Heart right ventricle (tissue), 16 donors: ENCODE measurements around the gene LYPD6B. TPM values are rescaled to one million over a fixed set of nuclear protein-coding genes. Genes with fewer than 3 reads are reported as not detected.

Source experiments
- ATAC-seq, 8 donors: fragments of 200-7000 bp; cut with Tn5 transposase; one replicate each; pipeline ENCODE4 v1.9.1; 2020; ENCODE audit warnings: mild to moderate bottlenecking in 8 of 8, moderate library complexity in 8 of 8, moderate number of reproducible peaks in 1 of 8
- DNase-seq, 2 donors: peaks; one replicate each; pipeline ENCODE4 v3.0.0-alpha.2; 2020
- H3K27ac ChIP-seq, 10 donors: fragments of 200-600 bp; sonication (generic) in 2 of 10; one replicate each; pipeline versions ENCODE4 v1.5.0 to v1.8.0; 2020 to 2022; ENCODE audit warnings: mild to moderate bottlenecking in 3 of 10
- H3K27me3 ChIP-seq, 7 donors: fragments of 200-600 bp; one replicate each; pipeline ENCODE4 v1.8.0; 2021 to 2022; ENCODE audit warnings: mild to moderate bottlenecking in 2 of 7
- H3K36me3 ChIP-seq, 9 donors: fragments of 200-600 bp; sonication (generic) in 1 of 9; one replicate each; pipeline versions ENCODE4 v1.5.0 to v1.8.0; 2020 to 2022; ENCODE audit warnings: mild to moderate bottlenecking in 2 of 9
- H3K4me1 ChIP-seq, 9 donors: fragments of 200-600 bp; sonication (generic) in 1 of 9; one replicate each; pipeline versions ENCODE4 v1.5.0 to v1.8.0; 2020 to 2022; ENCODE audit warnings: mild to moderate bottlenecking in 4 of 9
- H3K4me3 ChIP-seq, 10 donors: fragments of 200-600 bp; sonication (generic) in 2 of 10; one replicate each; pipeline versions ENCODE4 v1.5.0 to v1.8.0; 2020 to 2022; ENCODE audit warnings: mild to moderate bottlenecking in 7 of 10, moderate library complexity in 2 of 10
- H3K9me3 ChIP-seq, 11 donors: fragments of 200-600 bp in 10 of 11; sonication (generic) in 2 of 11; one replicate each; pipeline versions ENCODE4 v1.5.0 to v1.8.0; 2013 to 2022; ENCODE audit warnings: mild to moderate bottlenecking in 2 of 11, control low read depth in 1 of 11, moderate library complexity in 1 of 11
- WGBS, 2 donors: extraction: QIAGEN DNeasy Blood & Tissue Kit; methylation state at CpG; one replicate each; pipeline ENCODE4 v1.1.7; 2013; ENCODE audit warnings: inconsistent platforms in 1 of 2; 5-methylcytosine and 5-hydroxymethylcytosine counted together
- intact Hi-C, 10 donors: fragments of 100-400 bp; cut with DNase I; formaldehyde crosslinking; loops; one replicate each; pipeline versions ENCODE4 v1.11.1 to v1.14.2; 2022
- polyA plus RNA-seq, 2 donors: library from polyadenylated mRNA; stranded (reverse); fragments of 200-250 nt; gene quantifications; one replicate each; pipeline ENCODE4 v1.2.3, GENCODE V29; 2013
- total RNA-seq, 10 donors: library from RNA; stranded (reverse); fragmentation: NEBNext Ultra II Directional in 3 of 10; extraction: Animal tissue kit (Norgen Biotek cat#: 25700) in 3 of 10; gene quantifications; one replicate each; pipeline versions ENCODE4 v1.2.1 to v1.2.4, GENCODE V29; 2021 to 2023
- TF ChIP-seq, protein P1 (sequence below), 9 donors: fragments of 200-600 bp; sonication (generic) in 2 of 9; IDR thresholded peaks; one replicate each; pipeline versions ENCODE4 v1.5.0 to v1.8.0; 2021 to 2022; ENCODE audit warnings: antibody characterized with exemption in 9 of 9, mild to moderate bottlenecking in 5 of 9, moderate library complexity in 1 of 9
- donor health status: Arrhythmogenic right ventricular cardiomyopathy.
- donor health status: ischemic (EF 13 %, LVEDD 7.1; RV severe dilation, severe dysfunction).
- donor health status: healthy with polysubstance abuse.
- donor health status: DM: no; HTN: yes; CAD: no.
- donor health status: DM: no; HTN: no; CAD: no.
- donor health status: ischemic (EF 25% LVEDD 6.9; RV normal size, moderate dysfunction).
- donor health status: ischemic (EF 25% LVEDD 5.7; RV mildly dilated, moderate dysfunction).
- donor health status: healthy.
- donor health status: DM: yes; HTN: yes; CAD: no.
- donor health status: Ischemic cardiomyopathy.
- donor health status: ischemic (EF 35%, LVEDD 5.7; RV mildly dilated, moderate dysfunction).
- donor health status: nonischemic (EF 11% LVEDD 7.7; RV severe dilation, severe dysfunction).
- donor health status: DM: yes; HTN: yes; CAD: no.
- donor health status: PGD.
- donor health status: ischemic (EF 29% LVEDD 5.4; RV normal size, mild dysfunction).
- donor health status: nonischemic (EF 23%, LVEDD 6.1; RV moderate dilation, normal function).

LYPD6B gene
- total and polyA plus RNA-seq, 12 donors = 0.21 TPM; not detected in 11

DNA sequence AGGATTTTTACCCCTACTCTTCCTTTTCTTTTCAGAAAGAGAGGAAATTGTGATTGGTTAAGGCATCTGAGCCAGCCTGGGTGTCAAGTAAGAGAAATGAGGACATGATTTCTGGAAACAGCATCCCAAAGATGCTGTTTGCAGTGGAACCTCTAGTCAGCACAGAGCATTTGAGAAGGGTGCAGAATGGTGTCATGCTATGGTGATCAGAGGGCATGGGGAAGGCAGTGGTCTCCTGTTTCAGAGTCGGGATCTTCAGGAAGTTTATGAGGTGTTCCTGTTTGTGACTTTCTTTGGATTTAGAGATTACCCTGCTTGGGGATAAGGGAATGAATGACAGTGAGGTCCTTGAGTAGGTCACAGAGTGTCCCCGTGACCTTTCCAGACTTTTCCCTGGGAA, 117.5 kb downstream of the LYPD6B start:
- Histone ChIP-seq H3K4me1 (peaks cover 0 to 22% (median 0%) of the 10 kb centered on the region in 9 donors), H3K27me3 (peaks cover 0 to 5% (median 0%) of the 10 kb centered on the region in 7 donors), H3K4me3 (no peak overlapping the region), H3K9me3 (no peaks in the 10 kb centered on the region), H3K36me3 (no peaks in the 10 kb centered on the region), H3K27ac (no peak overlapping the region)
- TF ChIP-seq, protein P1, sequence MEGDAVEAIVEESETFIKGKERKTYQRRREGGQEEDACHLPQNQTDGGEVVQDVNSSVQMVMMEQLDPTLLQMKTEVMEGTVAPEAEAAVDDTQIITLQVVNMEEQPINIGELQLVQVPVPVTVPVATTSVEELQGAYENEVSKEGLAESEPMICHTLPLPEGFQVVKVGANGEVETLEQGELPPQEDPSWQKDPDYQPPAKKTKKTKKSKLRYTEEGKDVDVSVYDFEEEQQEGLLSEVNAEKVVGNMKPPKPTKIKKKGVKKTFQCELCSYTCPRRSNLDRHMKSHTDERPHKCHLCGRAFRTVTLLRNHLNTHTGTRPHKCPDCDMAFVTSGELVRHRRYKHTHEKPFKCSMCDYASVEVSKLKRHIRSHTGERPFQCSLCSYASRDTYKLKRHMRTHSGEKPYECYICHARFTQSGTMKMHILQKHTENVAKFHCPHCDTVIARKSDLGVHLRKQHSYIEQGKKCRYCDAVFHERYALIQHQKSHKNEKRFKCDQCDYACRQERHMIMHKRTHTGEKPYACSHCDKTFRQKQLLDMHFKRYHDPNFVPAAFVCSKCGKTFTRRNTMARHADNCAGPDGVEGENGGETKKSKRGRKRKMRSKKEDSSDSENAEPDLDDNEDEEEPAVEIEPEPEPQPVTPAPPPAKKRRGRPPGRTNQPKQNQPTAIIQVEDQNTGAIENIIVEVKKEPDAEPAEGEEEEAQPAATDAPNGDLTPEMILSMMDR (IDR thresholded peaks at IDR 0.05) = no peak
- WGBS, 2 donors = 75 to 90% methylated on average over 2 of the region's 2 CpGs
- intact Hi-C loops = no loop called here
- ATAC-seq (no peak), DNase-seq (no peak)

DNA sequence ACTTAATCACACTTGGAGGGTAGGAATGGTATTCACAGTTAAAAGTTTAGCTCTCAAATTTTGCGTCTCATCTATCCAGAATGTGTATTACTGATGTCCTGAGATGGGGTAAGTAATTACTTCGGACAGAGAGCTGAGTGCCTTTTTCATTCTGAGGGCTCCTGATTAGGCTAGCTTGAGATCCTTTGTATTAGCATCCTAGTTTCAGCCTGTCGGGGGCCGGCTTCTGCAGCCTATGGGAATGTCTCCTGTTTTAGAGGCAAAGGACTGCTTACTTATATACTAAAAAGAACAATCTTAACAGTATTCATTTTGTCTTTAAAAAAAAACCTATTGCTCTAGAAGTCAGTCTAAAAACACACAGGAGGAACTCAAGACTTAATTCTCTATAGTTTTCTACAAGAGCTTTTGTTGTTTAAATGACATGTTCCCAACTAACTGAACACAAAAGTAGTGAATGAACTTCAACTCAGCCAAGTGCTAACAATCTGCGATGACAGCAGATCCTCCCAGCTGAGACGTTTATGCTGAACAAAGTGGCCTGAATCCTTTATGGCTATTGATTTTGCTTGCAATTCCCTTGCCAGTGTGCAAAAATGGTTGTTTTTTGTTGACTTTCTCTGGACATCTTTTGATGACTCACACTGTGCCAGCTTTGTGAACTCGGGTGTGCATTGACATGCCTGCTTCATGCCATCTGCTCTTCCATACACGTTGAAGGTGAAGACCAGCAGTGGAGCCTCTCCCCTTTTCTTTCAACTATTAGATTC, 118.7 kb downstream of the LYPD6B start:
- H3K27ac ChIP-seq = no peak overlapping the region
- no peak overlapping the region for H3K4me3 ChIP-seq
- no peaks in the 10 kb centered on the region for H3K9me3 ChIP-seq
- peaks cover 0 to 29% (median 0%) of the 10 kb centered on the region in 9 donors for H3K4me1 ChIP-seq
- 69 to 77% methylated on average over 8 of the region's 8 CpGs for WGBS, 2 donors
- no peak for DNase-seq
- no peaks in the 10 kb centered on the region for H3K36me3 ChIP-seq
- peaks cover 0 to 5% (median 0%) of the 10 kb centered on the region in 7 donors for H3K27me3 ChIP-seq
- intact Hi-C loops = no loop called here
- TF ChIP-seq, protein P1 (IDR thresholded peaks at IDR 0.05) = no peak
- no peak for ATAC-seq

DNA sequence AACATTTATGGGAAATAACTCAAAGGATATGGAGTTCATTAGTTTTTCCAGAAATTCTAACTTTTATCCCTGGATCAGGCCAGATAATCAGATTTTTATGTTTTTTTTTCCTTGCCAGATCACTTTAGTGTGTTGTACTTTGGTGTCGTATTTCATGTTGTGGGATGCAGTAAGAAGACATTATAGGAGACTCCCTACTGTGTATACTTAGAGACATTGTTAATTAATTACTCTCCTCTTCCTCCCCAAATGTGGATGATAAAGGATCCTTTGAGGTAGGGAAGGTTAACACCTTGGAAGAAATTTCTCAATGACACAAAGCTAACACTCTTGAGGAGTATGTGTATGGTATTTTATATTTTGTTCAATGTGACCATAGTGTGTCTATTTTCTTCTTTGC, 120.5 kb downstream of the LYPD6B start:
- WGBS, 2 donors = 89 to 93% methylated on average over 1 of the region's 1 CpG
- Histone ChIP-seq H3K4me3 (no peak overlapping the region), H3K27me3 (peaks cover 0 to 11% (median 0%) of the 10 kb centered on the region in 7 donors), H3K4me1 (peaks cover 0 to 15% (median 0%) of the 10 kb centered on the region in 9 donors), H3K9me3 (no peaks in the 10 kb centered on the region), H3K27ac (no peak overlapping the region), H3K36me3 (no peaks in the 10 kb centered on the region)
- ATAC-seq (no peak), DNase-seq (no peak)
- intact Hi-C loops = no loop called here
- TF ChIP-seq, protein P1 (IDR thresholded peaks at IDR 0.05) = no peak

DNA sequence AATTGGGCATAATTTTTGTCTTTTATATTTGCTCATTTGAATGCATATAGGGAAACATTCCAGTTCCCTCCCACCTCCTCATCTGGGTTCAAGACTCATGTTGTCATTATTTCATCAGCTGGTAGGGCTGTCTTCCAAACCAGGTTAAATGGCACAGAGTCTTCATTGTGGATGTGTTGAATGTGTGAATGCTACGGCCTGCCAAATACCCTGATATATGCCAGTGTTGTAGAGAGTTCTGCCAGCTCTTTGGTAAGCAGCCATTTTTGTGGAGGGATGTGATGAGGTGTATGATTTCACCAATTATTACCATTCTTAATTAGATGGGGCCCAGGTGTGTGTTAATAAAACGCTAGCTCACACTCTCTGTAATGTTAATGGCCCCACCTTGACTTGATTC, 121.7 kb downstream of the LYPD6B start:
- Histone ChIP-seq H3K9me3 (no peaks in the 10 kb centered on the region), H3K36me3 (no peaks in the 10 kb centered on the region), H3K4me3 (no peak overlapping the region), H3K27me3 (peaks cover 0 to 11% (median 0%) of the 10 kb centered on the region in 7 donors), H3K4me1 (peaks cover 0 to 15% (median 0%) of the 10 kb centered on the region in 9 donors), H3K27ac (no peak overlapping the region)
- TF ChIP-seq, protein P1 (IDR thresholded peaks at IDR 0.05) = no peak
- 56 to 61% methylated on average over 2 of the region's 2 CpGs for WGBS, 2 donors
- intact Hi-C loops = no loop called here
- DNase-seq (no peak), ATAC-seq (no peak)
